Measurements from ENCODE around the gene SOST.

The SOST gene

GRCh38 chr17:43774304-43775250 is 16.0 kb upstream of the SOST start:
- no peak for DNase-seq (ENCODE audit: low spot score)

DNA sequence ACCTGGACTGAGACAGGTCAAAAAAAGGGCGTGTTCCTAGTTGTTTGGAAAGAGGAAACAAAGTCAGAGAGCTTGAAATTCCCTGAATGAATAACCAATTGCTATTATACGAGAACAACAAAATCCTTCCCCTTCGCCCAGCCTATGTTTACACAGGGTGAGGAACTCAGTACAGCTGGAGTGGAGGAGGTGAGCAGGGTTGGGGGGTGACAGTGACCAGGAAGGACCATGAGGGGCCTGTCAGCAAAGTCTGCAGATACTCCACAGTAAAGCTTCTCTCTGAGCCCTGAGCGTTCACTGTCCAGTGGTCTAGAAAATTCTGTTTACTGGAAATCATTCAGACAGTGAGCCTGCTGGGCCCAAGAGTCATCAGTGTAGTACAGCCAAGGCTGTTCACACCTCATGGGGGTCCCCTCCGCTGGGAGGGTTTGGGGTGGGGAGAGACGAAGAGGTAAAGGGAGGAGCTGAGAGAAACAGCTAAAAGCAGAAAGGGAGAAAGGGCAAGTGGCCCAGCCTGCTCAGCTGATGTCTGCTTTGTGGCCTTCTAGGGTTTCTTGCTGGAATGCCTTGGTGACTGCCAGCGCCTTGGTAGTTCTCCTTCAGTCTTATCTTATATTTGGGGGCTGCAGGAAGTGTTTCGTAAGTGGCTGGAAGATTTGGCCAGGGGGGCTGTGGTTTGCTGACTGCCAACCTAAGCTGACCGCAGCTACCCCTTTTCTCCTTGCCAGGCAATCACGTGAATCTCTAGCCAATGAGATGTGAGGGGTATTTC is 14.5 kb upstream of the SOST start:
- no peak for DNase-seq (ENCODE audit: low spot score)

GRCh38 chr17:43771463-43771862 is 12.9 kb upstream of the SOST start:
- no peak for DNase-seq (ENCODE audit: low spot score)

GRCh38 chr17:43770957-43771356 is 12.4 kb upstream of the SOST start:
- no peak for DNase-seq (ENCODE audit: low spot score)

DNA sequence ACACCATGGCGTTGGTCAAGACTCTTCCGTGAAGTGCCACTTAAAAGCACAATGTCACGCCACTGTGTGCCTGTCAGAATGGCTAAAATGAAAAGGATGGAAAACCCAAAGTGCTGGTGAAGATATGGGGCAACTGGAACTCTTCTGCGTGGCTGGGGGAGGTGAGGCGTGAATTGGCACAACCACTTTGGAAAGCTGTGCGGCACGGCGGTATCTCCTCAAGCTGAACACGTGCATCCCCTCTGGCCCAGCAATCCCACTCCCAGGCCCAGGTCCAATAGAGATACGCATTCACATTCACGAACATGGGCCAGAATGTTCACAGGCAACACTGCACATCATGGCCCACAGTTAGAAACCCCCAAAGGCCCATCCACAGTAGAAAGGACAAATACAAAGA is 11.3 kb upstream of the SOST start:
- no peak for DNase-seq (ENCODE audit: low spot score)

- no peak for DNase-seq (ENCODE audit: low spot score)
These were observed 10.8 kb upstream of the SOST start for GRCh38 chr17:43769426-43769825.

DNA sequence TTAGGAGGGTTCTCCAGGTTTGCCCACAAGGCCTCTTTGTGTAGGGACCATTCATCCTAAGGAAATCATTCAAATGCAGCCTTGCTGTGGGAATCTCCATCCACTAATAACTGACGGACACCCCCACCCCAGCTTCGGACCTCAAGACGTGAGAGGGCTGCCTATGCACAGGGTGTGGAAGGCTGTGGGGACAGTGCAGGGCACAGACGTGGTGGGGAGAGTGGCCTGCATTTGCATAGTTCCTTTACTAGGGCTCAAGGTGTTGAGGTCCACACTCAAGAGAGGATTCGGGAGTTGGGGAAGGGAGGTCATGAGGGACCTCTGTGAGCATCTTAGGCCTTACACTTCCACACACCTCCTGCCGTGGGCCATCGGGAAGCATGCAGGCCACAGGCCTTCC is 10.4 kb upstream of the SOST start:
- DNase-seq (ENCODE audit: low spot score): no peak

DNA sequence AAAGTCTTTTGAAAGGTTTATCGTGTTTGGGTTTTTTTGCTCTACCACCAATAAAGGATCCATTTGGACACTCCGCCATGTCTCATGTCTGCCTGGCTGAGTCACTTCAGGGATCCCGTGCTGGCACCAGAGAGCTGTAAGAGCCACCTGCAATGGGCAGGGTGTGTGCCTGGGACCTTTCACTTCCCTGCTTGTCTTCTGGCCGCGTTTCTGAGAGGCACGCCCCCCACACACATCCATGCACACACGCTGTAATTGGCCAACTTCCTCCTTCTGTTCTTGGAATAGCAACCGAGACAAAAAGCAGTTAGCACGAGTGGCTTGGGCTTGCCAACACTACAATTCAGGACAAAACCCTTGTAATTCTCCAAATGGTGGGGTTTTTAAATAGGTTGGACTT is 9.8 kb upstream of the SOST start:
- DNase-seq (ENCODE audit: low spot score): no peak

DNA sequence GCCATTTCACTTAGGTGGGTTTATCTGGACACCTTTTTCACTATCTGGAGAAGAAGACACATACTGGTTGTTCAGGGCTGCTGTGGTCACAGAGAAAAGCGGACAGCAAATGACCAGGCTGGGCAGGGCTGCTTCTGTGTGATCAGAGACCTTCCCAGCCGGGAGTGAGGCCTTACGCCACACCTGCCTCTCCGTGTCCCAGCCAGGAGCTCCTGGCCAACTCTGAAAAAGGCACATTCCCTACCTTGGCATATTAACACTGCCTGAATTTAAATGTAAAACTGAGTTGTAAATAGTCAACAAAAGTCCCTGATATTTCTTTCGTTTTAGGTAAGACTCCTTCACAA is 9.1 kb upstream of the SOST start:
- no peak for DNase-seq (ENCODE audit: low spot score)

- DNase-seq (ENCODE audit: low spot score): no peak
These were observed 8.6 kb upstream of the SOST start for GRCh38 chr17:43767053-43767712.

DNA sequence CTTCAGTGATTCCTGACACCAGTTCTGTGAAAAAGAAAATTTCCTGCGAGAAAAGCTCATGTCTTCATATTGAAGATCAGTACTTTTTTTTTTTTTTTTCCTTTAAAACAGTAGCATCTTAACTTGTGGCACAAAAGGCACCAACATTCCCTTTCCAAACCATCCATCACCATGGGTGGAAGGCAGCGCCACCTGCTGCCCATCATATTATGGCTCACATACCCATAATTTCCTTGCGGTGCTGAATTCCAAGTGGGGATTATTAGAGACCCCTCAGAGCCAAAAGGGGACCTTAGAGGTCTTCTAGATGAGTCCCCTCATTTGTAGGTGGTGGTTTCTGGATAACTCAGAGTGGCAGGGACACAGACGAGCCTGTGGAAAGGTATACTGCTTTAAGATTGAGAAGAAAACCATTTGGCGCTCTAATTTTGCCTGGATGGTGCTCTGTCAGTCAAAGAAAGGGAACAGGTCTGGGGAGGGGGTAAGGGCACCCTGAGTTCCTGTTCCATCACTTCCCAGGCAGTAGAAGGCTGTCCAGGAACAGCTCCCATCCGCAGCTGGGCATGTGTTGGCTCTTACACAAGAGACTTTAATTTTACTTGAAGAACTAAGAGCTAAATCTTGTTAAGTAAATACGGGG is 7.9 kb upstream of the SOST start:
- peak; percentile 58 for DNase-seq (ENCODE audit: low spot score)

- peak; percentile 85 for DNase-seq (ENCODE audit: low spot score)
These were observed 1.8 kb upstream of the SOST start for GRCh38 chr17:43760254-43760852.

DNA sequence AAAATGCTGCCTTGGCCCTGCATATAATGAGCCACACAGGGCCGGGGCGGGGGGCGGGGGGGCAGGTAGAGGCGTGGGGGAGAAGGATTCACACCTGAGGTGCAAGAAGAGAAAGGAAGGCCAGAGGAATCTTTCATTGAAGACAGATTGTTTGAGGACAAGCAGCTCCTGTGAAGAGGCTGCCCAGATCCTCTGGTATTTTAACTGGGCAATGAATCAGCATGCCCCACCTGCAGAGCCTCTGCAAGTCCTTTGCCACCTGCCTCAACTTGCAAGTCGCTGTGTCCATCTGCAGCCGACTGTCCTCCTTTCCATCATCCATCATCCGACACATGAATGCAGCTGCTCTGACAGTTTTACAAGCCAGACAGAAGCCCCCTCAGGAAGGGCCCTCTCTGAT is 1.2 kb upstream of the SOST start:
- DNase-seq (ENCODE audit: low spot score): no peak

- DNase-seq (ENCODE audit: low spot score): no peak
These were observed 505 bp downstream of the SOST start for GRCh38 chr17:43758086-43758485.

DNA sequence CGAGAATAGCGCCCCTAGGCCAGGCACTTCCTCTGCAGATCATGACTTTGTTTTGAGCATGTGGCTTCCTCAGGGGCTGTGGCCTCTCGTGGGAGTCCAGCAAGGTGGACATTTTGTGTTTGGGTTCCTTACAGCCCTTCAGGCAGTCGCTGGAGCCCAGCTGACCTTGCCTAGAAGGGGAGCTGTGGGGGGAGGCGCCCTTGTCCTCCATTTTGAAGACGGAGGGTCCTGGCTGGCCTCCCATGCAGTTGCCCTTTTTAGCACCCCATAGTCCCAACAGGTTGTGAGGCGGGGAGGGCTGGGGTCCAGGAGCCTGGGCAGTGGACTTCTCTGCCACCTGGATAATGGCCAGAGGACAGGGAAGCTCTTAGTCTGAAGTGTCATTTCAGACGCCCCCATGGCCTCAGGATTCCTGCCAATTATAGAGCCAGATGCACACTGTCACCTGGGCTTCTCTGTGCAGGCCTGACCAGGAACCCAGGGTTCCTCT is 1.4 kb downstream of the SOST start:
- DNase-seq (ENCODE audit: low spot score): no peak

- no peak for DNase-seq (ENCODE audit: low spot score)
These were observed 2.4 kb downstream of the SOST start for GRCh38 chr17:43756201-43756600.

- DNase-seq (ENCODE audit: low spot score): no peak
These were observed 3.2 kb downstream of the SOST start for GRCh38 chr17:43755389-43755875.

DNA sequence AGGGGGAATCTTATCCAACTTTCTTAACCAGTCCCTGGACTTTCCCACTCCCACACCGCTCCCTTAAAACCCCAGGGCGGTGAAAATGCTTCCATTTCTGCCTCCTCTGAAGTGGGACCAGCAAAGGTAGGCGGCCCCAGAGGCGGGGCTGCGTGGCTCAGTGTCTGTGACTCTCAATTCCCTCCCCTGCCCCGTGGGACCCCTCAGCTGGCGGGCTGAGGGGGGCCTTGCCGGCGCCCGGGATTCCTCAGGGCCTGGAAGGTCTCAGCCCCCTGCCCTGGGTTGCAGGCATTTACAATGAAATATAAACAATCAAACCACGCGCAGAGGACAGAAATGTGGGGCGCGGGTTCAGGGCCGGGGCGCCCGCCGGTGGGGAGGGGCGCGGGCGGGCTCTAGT is 3.6 kb downstream of the SOST start:
- no peak for DNase-seq (ENCODE audit: low spot score)

- DNase-seq (ENCODE audit: low spot score): no peak
These were observed 5.0 kb downstream of the SOST start for GRCh38 chr17:43753493-43754129.

DNA sequence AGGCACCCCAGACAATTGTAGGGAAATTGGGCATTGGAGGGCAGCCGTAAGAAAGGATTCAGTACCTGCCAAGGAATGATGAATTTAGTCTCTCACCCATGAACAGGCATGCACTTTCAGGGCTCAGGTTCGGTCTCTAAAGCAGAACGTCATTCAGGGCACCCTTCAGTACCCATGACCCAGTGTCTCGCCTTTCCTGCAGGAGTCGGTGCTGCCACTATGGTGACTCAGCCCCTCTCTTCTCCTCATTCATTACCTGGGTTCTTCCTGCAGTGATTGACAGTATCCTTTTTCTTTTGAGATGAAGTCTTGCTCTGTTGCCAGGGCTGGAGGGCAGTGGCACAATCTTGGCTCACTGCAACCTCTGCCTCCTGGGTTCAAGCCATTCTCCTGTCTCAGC is 8.4 kb downstream of the SOST start:
- no peak for DNase-seq (ENCODE audit: low spot score)

GRCh38 chr17:43745541-43745940 is 13.1 kb downstream of the SOST start:
- DNase-seq (ENCODE audit: low spot score): peak; percentile 67

Data from COLO829 (cell line).